K562 (cell line): ENCODE data around the gene RAB13. TPM values are rescaled to one million over a fixed set of nuclear protein-coding genes. Genes with fewer than 3 reads are reported as not detected.
A peak's percentile ranks its signal among the peaks of the same experiment; 100 is the strongest.

Experiments used
- ARID2 ChIP-seq: fragments of 450-650 bp; IDR thresholded peaks from 2 replicates; pipeline ENCODE4 v1.6.1; 2017; ENCODE audit warnings: antibody characterized with exemption, mild to moderate bottlenecking
- BCOR ChIP-seq: fragments of 450-650 bp; IDR thresholded peaks from 2 replicates; pipeline ENCODE4 v1.6.1; 2016
- CLOCK ChIP-seq: fragments of 250-450 bp; sonication (Bioruptor Pico); IDR thresholded peaks from 2 replicates; pipeline ENCODE4 v1.4.0; 2020; ENCODE audit warnings: mild to moderate bottlenecking, moderate library complexity, borderline replicate concordance
- COPS2 ChIP-seq: fragments of 450-650 bp; conservative IDR thresholded peaks from 2 replicates; pipeline ENCODE4 v1.6.1; 2016; ENCODE audit warnings: mild to moderate bottlenecking, moderate library complexity
- DACH1 ChIP-seq: fragments of 450-650 bp; IDR thresholded peaks from 2 replicates; pipeline ENCODE4 v1.6.1; 2018; ENCODE audit not compliant: partially characterized antibody
- ESRRA ChIP-seq: fragments of 450-650 bp; IDR thresholded peaks from 2 replicates; pipeline ENCODE4 v1.6.1; 2014; ENCODE audit warnings: low read depth, mild to moderate bottlenecking, moderate library complexity, borderline replicate concordance
- FOXP1 ChIP-seq: sonication (generic); formaldehyde crosslinking; IDR thresholded peaks from 2 replicates; pipeline ENCODE4 v1.8.0; 2022; ENCODE audit warnings: mild to moderate bottlenecking, missing genetic modification reagents
- MITF ChIP-seq: IDR thresholded peaks from 2 replicates; pipeline ENCODE4 v1.6.1; 2014; ENCODE audit warnings: antibody characterized with exemption
- NFIC ChIP-seq: fragments of 450-650 bp; IDR thresholded peaks from 2 replicates; pipeline ENCODE4 v1.6.1; 2017; ENCODE audit warnings: mild to moderate bottlenecking, inconsistent platforms
- NR2C1 ChIP-seq, 2 experiments: fragments of 450-650 bp; IDR thresholded peaks; 2 replicates each; pipeline ENCODE4 v1.6.1; 2017; ENCODE audit warnings: mild to moderate bottlenecking in 2 of 2, antibody characterized with exemption in 1 of 2, inconsistent platforms in 1 of 2, missing compliant biosample characterization in 1 of 2, missing genetic modification characterization in 1 of 2
- POLR2B ChIP-seq: fragments of 450-650 bp; IDR thresholded peaks from 2 replicates; pipeline ENCODE4 v1.6.1; 2018; ENCODE audit warnings: low read depth; ENCODE audit not compliant: partially characterized antibody
- RUNX1 ChIP-seq: sonication (generic); IDR thresholded peaks from 2 replicates; pipeline ENCODE4 v1.6.1; 2016; ENCODE audit warnings: antibody characterized with exemption, low read depth
- SAFB2 ChIP-seq: fragments of 200-400 bp; formaldehyde crosslinking; IDR thresholded peaks from 2 replicates; pipeline ENCODE4 v1.6.1; 2018; ENCODE audit warnings: borderline replicate concordance, low read length, low read depth, moderate library complexity; ENCODE audit not compliant: severe bottlenecking
- SIN3A ChIP-seq, 2 experiments: fragments of 150-350 bp in 1 of 2; IDR thresholded peaks; 2 replicates each; pipeline ENCODE4 v1.6.1; 2011 to 2016; ENCODE audit warnings: borderline replicate concordance in 2 of 2, low read depth in 2 of 2, low read length in 2 of 2, mild to moderate bottlenecking in 2 of 2, moderate library complexity in 2 of 2; ENCODE audit not compliant: control insufficient read depth in 1 of 2
- ZBTB1 ChIP-seq: sonication (generic); formaldehyde crosslinking; IDR thresholded peaks from 2 replicates; pipeline ENCODE4 v1.8.1; 2023; ENCODE audit warnings: missing genetic modification reagents, low read depth, mild to moderate bottlenecking, borderline replicate concordance
- ZBTB9 ChIP-seq: fragments of 450-650 bp; formaldehyde crosslinking; IDR thresholded peaks from 2 replicates; pipeline ENCODE4 v1.4.0; 2020; ENCODE audit warnings: mild to moderate bottlenecking, moderate library complexity
- ZNF197 ChIP-seq: fragments of 200-800 bp; sonication (Bioruptor generic); IDR thresholded peaks from 2 replicates; pipeline ENCODE4 v1.6.1; 2016; ENCODE audit warnings: low read depth, missing genetic modification characterization, missing compliant biosample characterization
- ZNF239 ChIP-seq: fragments of 250-450 bp; sonication (Bioruptor Pico); IDR thresholded peaks from 2 replicates; pipeline ENCODE4 v1.4.0; 2020; ENCODE audit warnings: mild to moderate bottlenecking
- ZNF398 ChIP-seq: fragments of 250-450 bp; sonication (Bioruptor Pico); IDR thresholded peaks from 2 replicates; pipeline ENCODE4 v1.8.0; 2021; ENCODE audit warnings: moderate library complexity, mild to moderate bottlenecking, inconsistent platforms
- ZNF589 ChIP-seq: fragments of 200-800 bp; sonication (Bioruptor generic); IDR thresholded peaks from 2 replicates; pipeline ENCODE4 v1.6.1; 2016; ENCODE audit warnings: low read depth, missing genetic modification characterization, missing compliant biosample characterization
- ZNF764 ChIP-seq: fragments of 250-450 bp; sonication (Bioruptor Pico); IDR thresholded peaks from 2 replicates; pipeline ENCODE4 v1.4.0; 2020; ENCODE audit warnings: low read depth, mild to moderate bottlenecking, moderate library complexity
- ZNF780A ChIP-seq: fragments of 250-450 bp; sonication (Bioruptor Pico); IDR thresholded peaks from 2 replicates; pipeline ENCODE4 v1.5.0; 2021; ENCODE audit warnings: mild to moderate bottlenecking
- polyA plus RNA-seq, 8 experiments: library from polyadenylated mRNA; depleted of rRNA in 4 of 8; stranded (reverse) in 5 of 8; unstranded in 3 of 8; fragments of >200 nt; fragmentation: Nextera tagmentation in 2 of 8; fragmentation: Illumina TruSeq in 1 of 8; extraction: Ambion mirVana in 2 of 8; extraction: Trizol in 1 of 8; gene quantifications; 2 replicates each; pipeline versions ENCODE4 v1.2.1 to v1.2.3, GENCODE V29; 2011 to 2014; ENCODE audit warnings: inconsistent platforms in 1 of 8, missing spikeins in 1 of 8
- total RNA-seq, 7 experiments: library from RNA; depleted of rRNA in 6 of 7; stranded (reverse); fragments of >200 nt in 6 of 7; fragmentation: Illumina TruSeq in 2 of 7; extraction: Trizol in 2 of 7; gene quantifications; 2 replicates each; pipeline versions ENCODE4 v1.2.1 to v1.2.3, GENCODE V29; 2011 to 2021; ENCODE audit warnings: low replicate concordance in 1 of 7

The RAB13 gene
- total and polyA plus RNA-seq, 9 of the 15 experiments (the other 6 are each of a cell fraction or from before 2014, with no cell fraction given), result 22.3 to 100 (median 39.8) TPM

GRCh38 chr1:153963850-153964331 lies 22.2 kb downstream of the RAB13 start (continued):
- TF ChIP-seq ZNF197, result no peak
- no peak; the same call in 1 of the 2 replicates for TF ChIP-seq FOXP1 (CRISPR knock-in tag)
- no peak for TF ChIP-seq ZNF398 (CRISPR knock-in tag)
- no peak for TF ChIP-seq RUNX1
- no peak for TF ChIP-seq ZBTB9 (CRISPR knock-in tag)
- TF ChIP-seq BCOR, result 0 out of 2 replicates have a peak, but pooled peaks have one; percentile 4
- TF ChIP-seq ESRRA, result no peak
- no peak for TF ChIP-seq ZBTB1 (CRISPR knock-in tag)
- TF ChIP-seq SIN3A (IDR thresholded peaks at IDR 0.05; ENCODE audit: borderline replicate concordance in 2 of 2, control insufficient read depth in 1 of 2, low read depth in 2 of 2, low read length in 2 of 2), result no peak
- no peak for TF ChIP-seq ZNF764
- no peak for TF ChIP-seq CLOCK (CRISPR knock-in tag)
- no peak for TF ChIP-seq MITF
- TF ChIP-seq NR2C1 (IDR thresholded peaks at IDR 0.05), result no peak
- no peak for TF ChIP-seq NR2C1 (tag; IDR thresholded peaks at IDR 0.05)
- TF ChIP-seq ZNF589 (CRISPR knock-in tag), result no peak
- no peak for TF ChIP-seq DACH1
- TF ChIP-seq ZNF239 (CRISPR knock-in tag), result no peak
- TF ChIP-seq NFIC, result peak; percentile 99
- TF ChIP-seq POLR2B, result no peak
- TF ChIP-seq COPS2, result no peak
- TF ChIP-seq SAFB2, result no peak
- TF ChIP-seq ZNF780A, result no peak
- TF ChIP-seq ARID2, result peak; percentile 22; the same call in 1 of the 2 replicates
